Peyer's patch (tissue), 4 donors: Measurements from ENCODE around the gene FAM222A.

Experiments used
- CTCF ChIP-seq, 6 experiments: fragments of 450-650 bp in 4 of 6; fragments of 200-600 bp in 2 of 6; sonication (generic) in 1 of 6; IDR thresholded peaks; one replicate each; pipeline ENCODE4 v1.5.1; 2017 to 2019; ENCODE audit warnings: antibody characterized with exemption in 6 of 6, mild to moderate bottlenecking in 3 of 6, moderate library complexity in 1 of 6
- POLR2A ChIP-seq, 2 donors: fragments of 450-650 bp; IDR thresholded peaks; one replicate each; pipeline ENCODE4 v1.5.1; 2017; ENCODE audit warnings: antibody characterized with exemption in 2 of 2, mild to moderate bottlenecking in 2 of 2, moderate library complexity in 2 of 2

GRCh38 chr12:109706398-109706746 is 7.3 kb upstream of the FAM222A start:
- TF ChIP-seq CTCF (IDR thresholded peaks at IDR 0.05): no peak
- no peak for TF ChIP-seq POLR2A (IDR thresholded peaks at IDR 0.05)
